GM13976 (cell line): ENCODE results near the gene PPARD.

Experiments
- DNase-seq: peaks from one replicate; pipeline ENCODE4 v3.0.0; 2012; ENCODE audit warnings: low spot score
- CTCF ChIP-seq: IDR thresholded peaks from 2 replicates; pipeline ENCODE4 v1.5.1; 2012; ENCODE audit warnings: borderline replicate concordance, mild to moderate bottlenecking; ENCODE audit not compliant: insufficient read depth; ENCODE audit errors: extremely low read depth, missing control alignments, control extremely low read depth
- in situ Hi-C: fragments of 300-500 bp; cut with MboI; formaldehyde crosslinking; loops from one replicate; pipeline ENCODE4 v1.12.0; 2022; ENCODE audit warnings: low sequenced_read_pairs, mixed read lengths, inconsistent platforms; ENCODE audit not compliant: unreplicated experiment

Gene PPARD

GRCh38 chr6:35445691-35446090 lies 103.3 kb downstream of the PPARD start:
- no peak for DNase-seq
- TF ChIP-seq CTCF, result no peak
- in situ Hi-C loops, result no loop called here

- in situ Hi-C loops, result no loop called here
- no peak for TF ChIP-seq CTCF
- DNase-seq, result no peak
Observed at GRCh38 chr6:35448191-35448590, 105.8 kb downstream of the PPARD start.

GRCh38 chr6:35449287-35449881 lies 107.0 kb downstream of the PPARD start:
- TF ChIP-seq CTCF, result peak; percentile 55
- in situ Hi-C loops, result no loop called here
- DNase-seq, result peak; percentile 87

- no peak for TF ChIP-seq CTCF
- no peak for DNase-seq
- in situ Hi-C loops, result loop anchor here (5.0 kb wide), 1 partner anchor 109 kb away; the partner anchor contains the start of gene PPARD
Observed at GRCh38 chr6:35451354-35452182, 109.2 kb downstream of the PPARD start.

- peak; percentile 98 for DNase-seq
- no peak for TF ChIP-seq CTCF
- in situ Hi-C loops, result loop anchor here (5.0 kb wide), 1 partner anchor 110 kb away; the partner anchor contains the start of gene PPARD
Observed at GRCh38 chr6:35452183-35453090, 110.1 kb downstream of the PPARD start, which contains the start of gene FANCE. TSS of gene FANCE (plus strand) at chr6:35452338. CDS start at chr6:35452546, 208 bp downstream.

GRCh38 chr6:35453236-35453635 lies 110.9 kb downstream of the PPARD start:
- in situ Hi-C loops, result loop anchor here (5.0 kb wide), 1 partner anchor 111 kb away; the partner anchor contains the start of gene PPARD
- no peak for DNase-seq
- no peak for TF ChIP-seq CTCF
